H1 (cell line): ENCODE measurements around the gene CEP97. TPM values are rescaled to one million over a fixed set of nuclear protein-coding genes. Genes with fewer than 3 reads are reported as not detected.

Experiments used
- CHD1 ChIP-seq: IDR thresholded peaks from 2 replicates; pipeline ENCODE4 v1.6.1; 2012; ENCODE audit warnings: low read depth, low read length, improper control_type of control experiment
- CHD7 ChIP-seq: fragments of 300-600 bp; sonication (generic); IDR thresholded peaks from 2 replicates; pipeline ENCODE4 v1.7.1; 2012; ENCODE audit warnings: low read length, moderate library complexity, mild to moderate bottlenecking, inconsistent platforms; ENCODE audit not compliant: insufficient replicate concordance
- CREB1 ChIP-seq: IDR thresholded peaks from 2 replicates; pipeline ENCODE4 v1.6.1; 2012; ENCODE audit warnings: inconsistent platforms
- FOSL1 ChIP-seq: IDR thresholded peaks from 2 replicates; pipeline ENCODE4 v1.6.1; 2011; ENCODE audit warnings: mild to moderate bottlenecking, low read depth, low read length, moderate library complexity; ENCODE audit not compliant: insufficient read depth
- RBBP5 ChIP-seq: IDR thresholded peaks from 2 replicates; pipeline ENCODE4 v1.7.1; 2012; ENCODE audit warnings: low read depth, mild to moderate bottlenecking, inconsistent platforms, low read length, moderate library complexity, borderline replicate concordance
- SRF ChIP-seq: IDR thresholded peaks from 2 replicates; pipeline ENCODE4 v1.6.1; 2011; ENCODE audit warnings: mild to moderate bottlenecking, low read depth, low read length, moderate library complexity
- TAF7 ChIP-seq: optimal IDR thresholded peaks from 2 replicates; pipeline ENCODE3; 2011; ENCODE audit warnings: low read depth, mild to moderate bottlenecking, inconsistent platforms, low read length, moderate library complexity, borderline replicate concordance
- USF2 ChIP-seq: IDR thresholded peaks from 2 replicates; pipeline ENCODE4 v1.6.1; 2011; ENCODE audit warnings: low read length, improper control_type of control experiment
- polyA plus RNA-seq, 7 experiments: library from polyadenylated mRNA; depleted of rRNA in 3 of 7; stranded (reverse) in 5 of 7; unstranded in 2 of 7; fragments of >200 nt in 5 of 7; fragments of 200-250 nt in 2 of 7; gene quantifications; 1 replicate in 5 of 7; 2 replicates in 1 of 7; 4 replicates in 1 of 7; pipeline versions ENCODE4 v1.2.1 to v1.2.3, GENCODE V29; 2011 to 2013; ENCODE audit warnings: missing spikeins in 2 of 7, mixed read lengths in 2 of 7
- total RNA-seq: library from RNA; stranded (reverse); fragmentation: NEBNext Ultra II Directional; extraction: Animal tissue kit (Norgen Biotek cat#: 25700); gene quantifications from 2 replicates; pipeline ENCODE4 v1.2.1, GENCODE V29; 2021

The CEP97 gene
- total and polyA plus RNA-seq, 2 of the 8 experiments (the other 6 are each of a cell fraction or from before 2014, with no cell fraction given) = 1.6 to 13.2 TPM

GRCh38 chr3:101720851-101721840 is 3.3 kb upstream of the CEP97 start (continued):
- TF ChIP-seq CHD7 = no peak
- no peak for TF ChIP-seq FOSL1
- no peak for TF ChIP-seq RBBP5
- TF ChIP-seq SRF = no peak
- TF ChIP-seq CREB1 = no peak
- TF ChIP-seq TAF7 = no peak
- TF ChIP-seq CHD1 = no peak
- no peak for TF ChIP-seq USF2
